HepG2 (cell line): ENCODE measurements around the gene GCLM. TPM values are rescaled to one million over a fixed set of nuclear protein-coding genes. Genes with fewer than 3 reads are reported as not detected.

Source experiments
- GABPB1 ChIP-seq: IDR thresholded peaks from 2 replicates; pipeline ENCODE4 v1.6.1; 2016; ENCODE audit warnings: mild to moderate bottlenecking, missing genetic modification reagents, moderate library complexity, missing compliant biosample characterization
- GATA4 ChIP-seq: sonication (generic); IDR thresholded peaks from 2 replicates; pipeline ENCODE4 v1.6.1; 2016; ENCODE audit warnings: antibody characterized with exemption, low read depth, borderline replicate concordance
- GTF2F1 ChIP-seq: fragments of 150-350 bp; IDR thresholded peaks from 2 replicates; pipeline ENCODE4 v1.6.1; 2014; ENCODE audit warnings: low read length
- HIVEP1 ChIP-seq: sonication (generic); formaldehyde crosslinking; IDR thresholded peaks from 2 replicates; pipeline ENCODE4 v1.4.0; 2020; ENCODE audit warnings: mild to moderate bottlenecking, missing genetic modification reagents
- KLF13 ChIP-seq: sonication (generic); formaldehyde crosslinking; IDR thresholded peaks from 2 replicates; pipeline ENCODE4 v1.4.0; 2020; ENCODE audit warnings: mild to moderate bottlenecking, missing genetic modification reagents
- KLF6 ChIP-seq: IDR thresholded peaks from 2 replicates; pipeline ENCODE4 v1.8.0; 2016; ENCODE audit warnings: missing biosample characterization, missing genetic modification reagents
- MAF1 ChIP-seq: sonication (generic); formaldehyde crosslinking; IDR thresholded peaks from 2 replicates; pipeline ENCODE4 v1.5.0; 2020; ENCODE audit warnings: missing genetic modification reagents, borderline replicate concordance
- MATR3 ChIP-seq: sonication (generic); formaldehyde crosslinking; IDR thresholded peaks from 2 replicates; pipeline ENCODE4 v1.4.0; 2020; ENCODE audit warnings: missing genetic modification reagents
- MEF2D ChIP-seq: sonication (generic); formaldehyde crosslinking; IDR thresholded peaks from 2 replicates; pipeline ENCODE4 v1.5.1; 2020; ENCODE audit warnings: mild to moderate bottlenecking, missing genetic modification reagents
- NBN ChIP-seq: fragments of 450-650 bp; conservative IDR thresholded peaks from 2 replicates; pipeline ENCODE4 v1.6.1; 2017
- POLR2A ChIP-seq, 2 experiments: IDR thresholded peaks; 2 replicates each; pipeline ENCODE4 v1.6.1; 2011; ENCODE audit warnings: low read depth in 2 of 2, low read length in 2 of 2, mild to moderate bottlenecking in 1 of 2, moderate library complexity in 1 of 2; ENCODE audit not compliant: insufficient read depth in 1 of 2
- TAF1 ChIP-seq: sonication (generic); formaldehyde crosslinking; IDR thresholded peaks from 2 replicates; pipeline ENCODE4 v1.4.0; 2020; ENCODE audit warnings: missing genetic modification reagents
- TBL1XR1 ChIP-seq: fragments of 150-350 bp; IDR thresholded peaks from 2 replicates; pipeline ENCODE4 v1.6.1; 2014; ENCODE audit warnings: borderline replicate concordance, low read length; ENCODE audit not compliant: partially characterized antibody
- ZFP62 ChIP-seq: sonication (generic); formaldehyde crosslinking; IDR thresholded peaks from 2 replicates; pipeline ENCODE4 v1.4.0; 2020; ENCODE audit warnings: missing genetic modification reagents
- ZNF354B ChIP-seq: sonication (generic); formaldehyde crosslinking; IDR thresholded peaks from 2 replicates; pipeline ENCODE4 v1.8.0; 2022; ENCODE audit warnings: mild to moderate bottlenecking, missing genetic modification reagents
- ZNF431 ChIP-seq: sonication (generic); formaldehyde crosslinking; IDR thresholded peaks from 2 replicates; pipeline ENCODE4 v1.9.0; 2022; ENCODE audit warnings: missing genetic modification reagents, low read depth, mild to moderate bottlenecking, borderline replicate concordance
- ZNF468 ChIP-seq: sonication (generic); formaldehyde crosslinking; IDR thresholded peaks from 2 replicates; pipeline ENCODE4 v1.8.0; 2022; ENCODE audit warnings: mild to moderate bottlenecking, moderate library complexity, missing genetic modification reagents
- ZNF879 ChIP-seq: sonication (generic); formaldehyde crosslinking; IDR thresholded peaks from 2 replicates; pipeline ENCODE4 v1.8.1; 2023; ENCODE audit warnings: missing genetic modification reagents
- ZSCAN30 ChIP-seq: sonication (generic); formaldehyde crosslinking; IDR thresholded peaks from 2 replicates; pipeline ENCODE4 v1.5.0; 2020; ENCODE audit warnings: mild to moderate bottlenecking, missing genetic modification reagents
- polyA plus RNA-seq, 8 experiments: library from polyadenylated mRNA; depleted of rRNA in 3 of 8; stranded (reverse) in 7 of 8; unstranded in 1 of 8; fragments of >200 nt; fragmentation: Illumina TruSeq in 4 of 8; extraction: Trizol in 4 of 8; gene quantifications; 2 replicates each; pipeline versions ENCODE4 v1.2.1 to v1.2.3, GENCODE V29; 2011 to 2016; ENCODE audit warnings: low read depth in 4 of 8, missing spikeins in 1 of 8, mixed read lengths in 1 of 8; ENCODE audit not compliant: insufficient read depth in 1 of 8
- total RNA-seq, 5 experiments: library from RNA; depleted of rRNA; stranded (reverse); fragments of >200 nt; fragmentation: Illumina TruSeq; extraction: Trizol; gene quantifications; 2 replicates each; pipeline ENCODE4 v1.2.3, GENCODE V29; 2016; ENCODE audit warnings: low read depth in 1 of 5
- TF ChIP-seq, protein P1 (sequence below): fragments of 450-650 bp; IDR thresholded peaks from 2 replicates; pipeline ENCODE4 v1.6.1; 2017; ENCODE audit warnings: mild to moderate bottlenecking
- TF ChIP-seq, protein P2 (sequence below), 2 experiments: IDR thresholded peaks; 2 replicates each; pipeline ENCODE4 v1.6.1; 2011 to 2012; ENCODE audit warnings: low read length in 2 of 2, borderline replicate concordance in 1 of 2, low read depth in 1 of 2, mild to moderate bottlenecking in 1 of 2, moderate library complexity in 1 of 2
- TF ChIP-seq, protein P3 (sequence below), 2 experiments: sonication (generic) in 1 of 2; formaldehyde crosslinking in 1 of 2; IDR thresholded peaks; 2 replicates each; pipeline versions ENCODE4 v1.4.0 to v1.6.1; 2016 to 2020; ENCODE audit warnings: borderline replicate concordance in 1 of 2, low read depth in 1 of 2, mild to moderate bottlenecking in 1 of 2, missing genetic modification reagents in 1 of 2

GCLM gene
- total and polyA plus RNA-seq, 2 of the 13 experiments (the other 11 are each of a cell fraction or from before 2014, with no cell fraction given), result 8.7 to 29.9 TPM

DNA sequence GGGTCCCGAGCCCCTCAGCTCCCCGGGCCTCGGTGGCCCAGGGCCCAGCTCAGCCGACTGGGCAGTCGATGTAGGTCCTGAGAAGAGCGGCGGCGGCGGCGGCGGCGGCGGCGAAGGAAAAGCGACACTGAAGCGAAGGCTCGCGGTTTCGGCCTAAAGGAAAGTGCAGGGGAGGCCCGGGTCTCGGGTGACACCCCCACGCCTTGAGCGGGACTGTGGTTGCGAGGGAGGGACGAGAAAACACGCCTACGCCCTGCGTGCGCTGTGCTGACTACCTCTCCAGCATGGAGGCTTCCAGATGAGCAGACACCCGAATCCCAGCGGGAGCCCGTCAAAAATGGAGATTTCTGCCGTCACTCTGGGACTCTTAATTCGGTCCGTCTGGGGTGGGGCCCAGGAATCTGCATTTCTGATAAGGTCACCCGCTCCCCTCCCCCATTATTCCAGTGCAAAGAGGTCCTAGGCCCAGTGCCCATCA is 61.4 kb downstream of the GCLM start (continued):
- TF ChIP-seq KLF6, result no peak
- TF ChIP-seq TBL1XR1, result no peak
- TF ChIP-seq ZFP62 (CRISPR knock-in tag), result no peak
- no peak for TF ChIP-seq MEF2D (CRISPR knock-in tag)
- no peak for TF ChIP-seq GATA4
- TF ChIP-seq ZNF879 (CRISPR knock-in tag), result no peak
- 0 out of 2 replicates have a peak, but pooled peaks have one; percentile 40 for TF ChIP-seq HIVEP1 (CRISPR knock-in tag)
- TF ChIP-seq MATR3, result no peak
- no peak for TF ChIP-seq ZSCAN30 (CRISPR knock-in tag)
- TF ChIP-seq ZNF354B (CRISPR knock-in tag), result no peak
- TF ChIP-seq, protein P1, sequence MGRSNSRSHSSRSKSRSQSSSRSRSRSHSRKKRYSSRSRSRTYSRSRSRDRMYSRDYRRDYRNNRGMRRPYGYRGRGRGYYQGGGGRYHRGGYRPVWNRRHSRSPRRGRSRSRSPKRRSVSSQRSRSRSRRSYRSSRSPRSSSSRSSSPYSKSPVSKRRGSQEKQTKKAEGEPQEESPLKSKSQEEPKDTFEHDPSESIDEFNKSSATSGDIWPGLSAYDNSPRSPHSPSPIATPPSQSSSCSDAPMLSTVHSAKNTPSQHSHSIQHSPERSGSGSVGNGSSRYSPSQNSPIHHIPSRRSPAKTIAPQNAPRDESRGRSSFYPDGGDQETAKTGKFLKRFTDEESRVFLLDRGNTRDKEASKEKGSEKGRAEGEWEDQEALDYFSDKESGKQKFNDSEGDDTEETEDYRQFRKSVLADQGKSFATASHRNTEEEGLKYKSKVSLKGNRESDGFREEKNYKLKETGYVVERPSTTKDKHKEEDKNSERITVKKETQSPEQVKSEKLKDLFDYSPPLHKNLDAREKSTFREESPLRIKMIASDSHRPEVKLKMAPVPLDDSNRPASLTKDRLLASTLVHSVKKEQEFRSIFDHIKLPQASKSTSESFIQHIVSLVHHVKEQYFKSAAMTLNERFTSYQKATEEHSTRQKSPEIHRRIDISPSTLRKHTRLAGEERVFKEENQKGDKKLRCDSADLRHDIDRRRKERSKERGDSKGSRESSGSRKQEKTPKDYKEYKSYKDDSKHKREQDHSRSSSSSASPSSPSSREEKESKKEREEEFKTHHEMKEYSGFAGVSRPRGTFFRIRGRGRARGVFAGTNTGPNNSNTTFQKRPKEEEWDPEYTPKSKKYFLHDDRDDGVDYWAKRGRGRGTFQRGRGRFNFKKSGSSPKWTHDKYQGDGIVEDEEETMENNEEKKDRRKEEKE, result no peak
- no peak for TF ChIP-seq GABPB1 (CRISPR knock-in tag)
- TF ChIP-seq MAF1, result no peak
- peak in 1 of 2 experiments; percentile 69; a peak in 2 of 4 replicates for TF ChIP-seq POLR2A (IDR thresholded peaks at IDR 0.05; ENCODE audit: insufficient read depth in 1 of 2, low read depth in 2 of 2, low read length in 2 of 2)
- 0 out of 2 replicates have a peak, but pooled peaks have one; percentile 11 for TF ChIP-seq TAF1 (CRISPR knock-in tag)
- TF ChIP-seq ZNF468 (CRISPR knock-in tag), result no peak
- no peak for TF ChIP-seq GTF2F1
- TF ChIP-seq, protein P2, sequence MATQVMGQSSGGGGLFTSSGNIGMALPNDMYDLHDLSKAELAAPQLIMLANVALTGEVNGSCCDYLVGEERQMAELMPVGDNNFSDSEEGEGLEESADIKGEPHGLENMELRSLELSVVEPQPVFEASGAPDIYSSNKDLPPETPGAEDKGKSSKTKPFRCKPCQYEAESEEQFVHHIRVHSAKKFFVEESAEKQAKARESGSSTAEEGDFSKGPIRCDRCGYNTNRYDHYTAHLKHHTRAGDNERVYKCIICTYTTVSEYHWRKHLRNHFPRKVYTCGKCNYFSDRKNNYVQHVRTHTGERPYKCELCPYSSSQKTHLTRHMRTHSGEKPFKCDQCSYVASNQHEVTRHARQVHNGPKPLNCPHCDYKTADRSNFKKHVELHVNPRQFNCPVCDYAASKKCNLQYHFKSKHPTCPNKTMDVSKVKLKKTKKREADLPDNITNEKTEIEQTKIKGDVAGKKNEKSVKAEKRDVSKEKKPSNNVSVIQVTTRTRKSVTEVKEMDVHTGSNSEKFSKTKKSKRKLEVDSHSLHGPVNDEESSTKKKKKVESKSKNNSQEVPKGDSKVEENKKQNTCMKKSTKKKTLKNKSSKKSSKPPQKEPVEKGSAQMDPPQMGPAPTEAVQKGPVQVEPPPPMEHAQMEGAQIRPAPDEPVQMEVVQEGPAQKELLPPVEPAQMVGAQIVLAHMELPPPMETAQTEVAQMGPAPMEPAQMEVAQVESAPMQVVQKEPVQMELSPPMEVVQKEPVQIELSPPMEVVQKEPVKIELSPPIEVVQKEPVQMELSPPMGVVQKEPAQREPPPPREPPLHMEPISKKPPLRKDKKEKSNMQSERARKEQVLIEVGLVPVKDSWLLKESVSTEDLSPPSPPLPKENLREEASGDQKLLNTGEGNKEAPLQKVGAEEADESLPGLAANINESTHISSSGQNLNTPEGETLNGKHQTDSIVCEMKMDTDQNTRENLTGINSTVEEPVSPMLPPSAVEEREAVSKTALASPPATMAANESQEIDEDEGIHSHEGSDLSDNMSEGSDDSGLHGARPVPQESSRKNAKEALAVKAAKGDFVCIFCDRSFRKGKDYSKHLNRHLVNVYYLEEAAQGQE (IDR thresholded peaks at IDR 0.05; ENCODE audit: borderline replicate concordance in 1 of 2, low read depth in 1 of 2, low read length in 2 of 2), result 0 out of 4 replicates have a peak, but pooled peaks of 1 of the 2 experiments have one; percentile 14
- no peak for TF ChIP-seq ZNF431 (CRISPR knock-in tag)
- no peak for TF ChIP-seq NBN
- TF ChIP-seq KLF13, result no peak
- TF ChIP-seq, protein P3, sequence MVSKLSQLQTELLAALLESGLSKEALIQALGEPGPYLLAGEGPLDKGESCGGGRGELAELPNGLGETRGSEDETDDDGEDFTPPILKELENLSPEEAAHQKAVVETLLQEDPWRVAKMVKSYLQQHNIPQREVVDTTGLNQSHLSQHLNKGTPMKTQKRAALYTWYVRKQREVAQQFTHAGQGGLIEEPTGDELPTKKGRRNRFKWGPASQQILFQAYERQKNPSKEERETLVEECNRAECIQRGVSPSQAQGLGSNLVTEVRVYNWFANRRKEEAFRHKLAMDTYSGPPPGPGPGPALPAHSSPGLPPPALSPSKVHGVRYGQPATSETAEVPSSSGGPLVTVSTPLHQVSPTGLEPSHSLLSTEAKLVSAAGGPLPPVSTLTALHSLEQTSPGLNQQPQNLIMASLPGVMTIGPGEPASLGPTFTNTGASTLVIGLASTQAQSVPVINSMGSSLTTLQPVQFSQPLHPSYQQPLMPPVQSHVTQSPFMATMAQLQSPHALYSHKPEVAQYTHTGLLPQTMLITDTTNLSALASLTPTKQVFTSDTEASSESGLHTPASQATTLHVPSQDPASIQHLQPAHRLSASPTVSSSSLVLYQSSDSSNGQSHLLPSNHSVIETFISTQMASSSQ (IDR thresholded peaks at IDR 0.05; ENCODE audit: low read depth), result no peak
- TF ChIP-seq, protein P3 (CRISPR knock-in tag; IDR thresholded peaks at IDR 0.05; ENCODE audit: borderline replicate concordance), result no peak
